GM12878 (cell line): ENCODE measurements around the gene XKRX. TPM values are rescaled to one million over a fixed set of nuclear protein-coding genes. Genes with fewer than 3 reads are reported as not detected.

Source experiments
- ATAC-seq: fragments of 200-7000 bp; cut with Tn5 transposase; 3 replicates; pipeline ENCODE4 v1.9.1; 2020; ENCODE audit warnings: mild to moderate bottlenecking, moderate library complexity
- BruUV-seq: library from RNA; stranded (reverse); fragments of 400-500 nt; replicated peaks from 2 replicates; lab custom pipeline; 2021; lab: Mats Ljungman, UMichigan
- CTCF ChIA-PET: fragments of 300-600 bp; sonication (Branson Sonifier 250); formaldehyde crosslinking; extraction: SDS; loops from one replicate; lab custom pipeline; 2021; ENCODE audit warnings: inconsistent platforms; lab: Yijun Ruan, JAX
- POLR2A ChIA-PET: fragments of 350-600 bp; formaldehyde crosslinking; extraction: SDS; loops from one replicate; lab custom pipeline; 2021; ENCODE audit warnings: inconsistent platforms; lab: Charles Lee
- RAD21 ChIA-PET: fragments of 300-600 bp; sonication (Branson Sonifier 250); formaldehyde crosslinking; loops from one replicate; lab custom pipeline; 2023; ENCODE audit warnings: antibody characterized with exemption; ENCODE audit not compliant: unreplicated experiment; lab: Charles Lee
- SMC1A ChIA-PET: fragments of 300-600 bp; sonication (Branson Sonifier 250); formaldehyde crosslinking; loops from one replicate; lab custom pipeline; 2023; ENCODE audit not compliant: unreplicated experiment, uncharacterized antibody; lab: Charles Lee
- DNase-seq: peaks from one replicate; pipeline ENCODE4 v3.0.0-alpha.2; 2011; ENCODE audit warnings: low read depth, low spot score
- FAIRE-seq: peaks from 3 replicates; lab custom pipeline; 2011; peaks lifted over from hg19 to GRCh38; lab: Jason Lieb, UNC
- H2AFZ ChIP-seq: 2 replicates; pipeline ENCODE4 v1.6.0; 2011; ENCODE audit warnings: low read depth, low read length, control low read depth; ENCODE audit not compliant: control insufficient read depth
- H3K27ac ChIP-seq: 2 replicates; pipeline ENCODE4 v1.5.1; 2011; ENCODE audit warnings: control low read depth; ENCODE audit not compliant: control insufficient read depth, insufficient read depth
- H3K27me3 ChIP-seq, 2 experiments: replicated peaks in 1 of 2; 2 replicates each; pipeline versions ENCODE4 v1.6.0 to v1.6.1; 2011; ENCODE audit warnings: low read length in 1 of 2; ENCODE audit not compliant: control insufficient read depth in 2 of 2, insufficient read depth in 2 of 2
- H3K36me3 ChIP-seq, 2 experiments: 2 replicates each; pipeline ENCODE4 v1.5.1; 2011; ENCODE audit warnings: low read length in 1 of 2; ENCODE audit not compliant: control insufficient read depth in 2 of 2, insufficient read depth in 2 of 2
- H3K4me1 ChIP-seq: 2 replicates; pipeline ENCODE4 v1.6.1; 2011; ENCODE audit warnings: mild to moderate bottlenecking, low read length, moderate library complexity, mixed read lengths; ENCODE audit not compliant: control insufficient read depth, insufficient read depth
- H3K4me2 ChIP-seq: 2 replicates; pipeline ENCODE4 v1.6.0; 2011; ENCODE audit warnings: control low read depth; ENCODE audit not compliant: control insufficient read depth, insufficient read depth
- H3K4me3 ChIP-seq: fragments of 200-600 bp; sonication (generic); 2 replicates; pipeline ENCODE4 v1.5.1; 2016
- H3K79me2 ChIP-seq: 2 replicates; pipeline ENCODE4 v1.6.0; 2011; ENCODE audit warnings: low read length; ENCODE audit not compliant: control insufficient read depth, insufficient read depth
- H3K9ac ChIP-seq: 2 replicates; pipeline ENCODE4 v1.8.0; 2011; ENCODE audit warnings: low read length, control low read depth, mixed read lengths; ENCODE audit not compliant: control insufficient read depth, insufficient read depth
- H3K9me3 ChIP-seq: replicated peaks from 3 replicates; pipeline ENCODE4 v1.5.1; 2011; ENCODE audit warnings: mild to moderate bottlenecking, low read length; ENCODE audit not compliant: control insufficient read depth, insufficient read depth
- H4K20me1 ChIP-seq: 2 replicates; pipeline ENCODE4 v1.6.0; 2011; ENCODE audit not compliant: control insufficient read depth, insufficient read depth
- BCL11A ChIP-seq: IDR thresholded peaks from 2 replicates; pipeline ENCODE4 v1.6.1; 2011; ENCODE audit warnings: low read depth, low read length
- BRCA1 ChIP-seq: IDR thresholded peaks from 2 replicates; pipeline ENCODE4 v1.6.1; 2011; ENCODE audit warnings: low read depth, low read length, improper control_type of control experiment
- GATAD2B ChIP-seq: fragments of 450-650 bp; conservative IDR thresholded peaks from 2 replicates; pipeline ENCODE4 v1.6.1; 2017; ENCODE audit warnings: low read depth, mild to moderate bottlenecking, moderate library complexity
- JUND ChIP-seq: IDR thresholded peaks from 2 replicates; pipeline ENCODE4 v1.6.1; 2012; ENCODE audit warnings: low read depth, mild to moderate bottlenecking, low read length, improper control_type of control experiment, moderate library complexity
- MEF2A ChIP-seq: IDR thresholded peaks from 2 replicates; pipeline ENCODE4 v1.6.1; 2011; ENCODE audit warnings: low read depth, mild to moderate bottlenecking, low read length, moderate library complexity; ENCODE audit not compliant: insufficient read depth
- MTA2 ChIP-seq: fragments of 450-650 bp; IDR thresholded peaks from 2 replicates; pipeline ENCODE4 v1.6.1; 2016; ENCODE audit warnings: low read depth, mild to moderate bottlenecking, moderate library complexity
- MYB ChIP-seq: fragments of 150-350 bp; IDR thresholded peaks from 2 replicates; pipeline ENCODE4 v1.6.1; 2014; ENCODE audit warnings: mild to moderate bottlenecking, low read depth, low read length, borderline replicate concordance
- PML ChIP-seq: IDR thresholded peaks from 2 replicates; pipeline ENCODE4 v1.6.1; 2012; ENCODE audit warnings: low read length, inconsistent platforms
- RCOR1 ChIP-seq: conservative IDR thresholded peaks from 2 replicates; pipeline ENCODE4 v1.6.1; 2012; ENCODE audit warnings: low read depth, low read length, improper control_type of control experiment
- SIX5 ChIP-seq: IDR thresholded peaks from 2 replicates; pipeline ENCODE4 v1.6.1; 2011; ENCODE audit warnings: mild to moderate bottlenecking, low read depth, low read length, moderate library complexity; ENCODE audit not compliant: severe bottlenecking
- SPI1 ChIP-seq: IDR thresholded peaks from 2 replicates; pipeline ENCODE4 v1.6.1; 2011; ENCODE audit warnings: low read depth, mild to moderate bottlenecking, low read length, moderate library complexity, borderline replicate concordance; ENCODE audit not compliant: insufficient read depth
- SRF ChIP-seq, 2 experiments: IDR thresholded peaks; 2 replicates each; pipeline ENCODE4 v1.6.1; 2011; ENCODE audit warnings: low read depth in 2 of 2, low read length in 2 of 2, mild to moderate bottlenecking in 1 of 2, moderate library complexity in 1 of 2
- SUZ12 ChIP-seq: fragments of 200-600 bp; sonication (generic); IDR thresholded peaks from one replicate; pipeline ENCODE4 v1.6.1; 2018; ENCODE audit warnings: antibody characterized with exemption, mild to moderate bottlenecking; ENCODE audit not compliant: unreplicated experiment
- ZNF24 ChIP-seq: fragments of 450-650 bp; IDR thresholded peaks from 2 replicates; pipeline ENCODE4 v1.6.1; 2017; ENCODE audit warnings: antibody characterized with exemption, mild to moderate bottlenecking
- WGBS: methylation state at CpG from one replicate; pipeline ENCODE4 v1.1.6; 2016; ENCODE audit warnings: low lambda C conversion rate; ENCODE audit not compliant: insufficient replicate concordance, insufficient coverage; ENCODE audit errors: missing lambda C conversion rate; 5-methylcytosine and 5-hydroxymethylcytosine counted together
- in situ Hi-C: fragments of 300-500 bp; cut with MboI; formaldehyde crosslinking; loops from 9 replicates; pipeline ENCODE4 v1.14.3; 2018; ENCODE audit warnings: mixed read lengths
- intact Hi-C: fragments of 100-400 bp; cut with micrococcal nuclease; formaldehyde crosslinking; loops from one replicate; pipeline ENCODE4 v1.14.2; 2022; ENCODE audit not compliant: unreplicated experiment
- polyA plus RNA-seq, 11 experiments: library from polyadenylated mRNA; depleted of rRNA in 4 of 11; unstranded in 6 of 11; stranded (reverse) in 5 of 11; fragments of >200 nt; fragmentation: Nextera tagmentation in 4 of 11; fragmentation: Illumina TruSeq in 1 of 11; extraction: Ambion mirVana in 4 of 11; extraction: Trizol in 1 of 11; gene quantifications; 1 replicate in 1 of 11; 2 replicates in 10 of 11; pipeline versions ENCODE4 v1.2.1 to v1.2.3, GENCODE V29; 2011 to 2016; ENCODE audit warnings: inconsistent platforms in 2 of 11, missing spikeins in 2 of 11, low read depth in 1 of 11
- total RNA-seq, 4 experiments: library from RNA; depleted of rRNA in 3 of 4; stranded (reverse); fragments of >200 nt in 3 of 4; fragmentation: Illumina TruSeq in 1 of 4; extraction: Trizol in 1 of 4; gene quantifications; 2 replicates each; pipeline versions ENCODE4 v1.2.1 to v1.2.3, GENCODE V29; 2013 to 2021
- TF ChIP-seq, protein P1 (sequence below): fragments of 450-650 bp; IDR thresholded peaks from 2 replicates; pipeline ENCODE4 v1.6.1; 2017; ENCODE audit warnings: borderline replicate concordance
- TF ChIP-seq, protein P2 (sequence below): fragments of 450-650 bp; formaldehyde crosslinking; IDR thresholded peaks from 2 replicates; pipeline ENCODE4 v1.4.0; 2022; ENCODE audit warnings: mild to moderate bottlenecking, moderate library complexity

XKRX gene
- total and polyA plus RNA-seq, 10 of the 15 experiments (the other 5 are each of a cell fraction or from before 2014, with no cell fraction given) = 0.07 to 0.30 (median 0.22) TPM; not detected in 4

DNA sequence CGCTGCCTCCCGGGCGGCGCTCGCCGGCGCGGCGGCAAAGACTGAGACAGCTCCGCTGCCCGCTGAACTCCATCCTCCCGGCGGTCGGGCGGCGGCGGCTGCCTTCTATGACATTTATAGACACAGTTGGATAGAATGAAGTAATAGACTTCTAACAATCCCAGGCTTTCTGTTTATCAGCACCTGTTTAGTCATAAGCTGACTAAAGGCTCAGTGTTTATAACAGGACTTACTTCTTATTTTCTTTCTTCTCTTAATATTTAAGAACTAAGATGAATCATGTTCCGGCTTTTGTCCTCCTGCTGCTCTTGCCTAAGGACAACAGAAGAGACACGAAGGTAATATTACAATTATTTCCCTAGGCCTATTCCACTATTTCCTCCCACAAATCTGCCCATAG lies 44.7 kb upstream of the XKRX start:
- H3K27ac ChIP-seq = no peak overlapping the region
- no peak overlapping the region for H2AFZ ChIP-seq
- in situ Hi-C loops (no loop called here), intact Hi-C loops (no loop called here)
- no peak for ATAC-seq
- SMC1A ChIA-PET = no interaction called here
- H3K4me3 ChIP-seq = no peak overlapping the region
- no TSS peak for BruUV-seq
- no peaks in the 10 kb centered on the region for H4K20me1 ChIP-seq
- CTCF ChIA-PET = no interaction called here
- POLR2A ChIA-PET = no interaction called here
- TF ChIP-seq ZNF24 = no peak
- TF ChIP-seq PML = no peak
- TF ChIP-seq BCL11A = no peak
- no peak for TF ChIP-seq SPI1
- no peak for TF ChIP-seq MYB
- RAD21 ChIA-PET = no interaction called here
- H3K9me3 ChIP-seq = no peaks in the 10 kb centered on the region
- no peak for FAIRE-seq
- no peaks in the 10 kb centered on the region for H3K79me2 ChIP-seq
- no peaks in the 10 kb centered on the region for H3K27me3 ChIP-seq
- H3K4me2 ChIP-seq = no peak overlapping the region
- no peak overlapping the region for H3K9ac ChIP-seq
- WGBS = 92% methylated on average over 10 of the region's 19 CpGs
- no peak for DNase-seq
- no peaks in the 10 kb centered on the region for H3K36me3 ChIP-seq
- H3K4me1 ChIP-seq = no peaks in the 10 kb centered on the region

DNA sequence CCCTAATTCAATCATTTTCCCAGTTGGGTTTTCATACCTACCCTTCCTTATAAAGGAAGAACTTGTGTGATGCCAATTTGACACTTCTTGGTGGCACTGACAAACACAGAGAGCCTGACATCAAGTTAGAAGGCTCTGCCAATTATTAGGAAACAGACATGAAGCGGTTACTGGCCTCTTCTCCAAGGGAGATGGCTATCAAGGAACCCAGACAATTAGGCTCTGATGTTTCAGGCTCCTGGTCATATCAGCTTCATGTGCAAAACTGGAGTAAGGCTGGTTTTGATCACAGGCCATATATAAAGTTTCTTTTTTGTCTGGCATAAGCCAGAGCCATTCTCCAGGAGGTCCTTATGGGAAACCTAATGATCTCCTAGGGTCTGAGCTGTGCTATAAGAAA lies 41.2 kb upstream of the XKRX start:
- FAIRE-seq = no peak
- SMC1A ChIA-PET = no interaction called here
- intact Hi-C loops = no loop called here

More for the DNA sequence above, 41.2 kb upstream of the XKRX start:
- WGBS = 0% methylated on average over 1 of the region's 1 CpG
- ChIA-PET RAD21 (no interaction called here), POLR2A (no interaction called here), CTCF (interaction anchor here (0.6 kb wide), 1 partner anchor 32 kb away, joined by 3 read pairs; no protein-coding TSS in a partner anchor)
- no peaks in the 10 kb centered on the region for H3K27me3 ChIP-seq
- H3K27ac ChIP-seq = no peak overlapping the region
- no peaks in the 10 kb centered on the region for H3K4me1 ChIP-seq
- no peaks in the 10 kb centered on the region for H3K9me3 ChIP-seq
- no peaks in the 10 kb centered on the region for H3K36me3 ChIP-seq
- H3K9ac ChIP-seq = no peak overlapping the region
- H3K4me3 ChIP-seq = no peak overlapping the region
- no peak for TF ChIP-seq MEF2A
- TF ChIP-seq SIX5 = no peak
- TF ChIP-seq, protein P1, sequence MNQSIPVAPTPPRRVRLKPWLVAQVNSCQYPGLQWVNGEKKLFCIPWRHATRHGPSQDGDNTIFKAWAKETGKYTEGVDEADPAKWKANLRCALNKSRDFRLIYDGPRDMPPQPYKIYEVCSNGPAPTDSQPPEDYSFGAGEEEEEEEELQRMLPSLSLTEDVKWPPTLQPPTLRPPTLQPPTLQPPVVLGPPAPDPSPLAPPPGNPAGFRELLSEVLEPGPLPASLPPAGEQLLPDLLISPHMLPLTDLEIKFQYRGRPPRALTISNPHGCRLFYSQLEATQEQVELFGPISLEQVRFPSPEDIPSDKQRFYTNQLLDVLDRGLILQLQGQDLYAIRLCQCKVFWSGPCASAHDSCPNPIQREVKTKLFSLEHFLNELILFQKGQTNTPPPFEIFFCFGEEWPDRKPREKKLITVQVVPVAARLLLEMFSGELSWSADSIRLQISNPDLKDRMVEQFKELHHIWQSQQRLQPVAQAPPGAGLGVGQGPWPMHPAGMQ = no peak
- TF ChIP-seq, protein P2, sequence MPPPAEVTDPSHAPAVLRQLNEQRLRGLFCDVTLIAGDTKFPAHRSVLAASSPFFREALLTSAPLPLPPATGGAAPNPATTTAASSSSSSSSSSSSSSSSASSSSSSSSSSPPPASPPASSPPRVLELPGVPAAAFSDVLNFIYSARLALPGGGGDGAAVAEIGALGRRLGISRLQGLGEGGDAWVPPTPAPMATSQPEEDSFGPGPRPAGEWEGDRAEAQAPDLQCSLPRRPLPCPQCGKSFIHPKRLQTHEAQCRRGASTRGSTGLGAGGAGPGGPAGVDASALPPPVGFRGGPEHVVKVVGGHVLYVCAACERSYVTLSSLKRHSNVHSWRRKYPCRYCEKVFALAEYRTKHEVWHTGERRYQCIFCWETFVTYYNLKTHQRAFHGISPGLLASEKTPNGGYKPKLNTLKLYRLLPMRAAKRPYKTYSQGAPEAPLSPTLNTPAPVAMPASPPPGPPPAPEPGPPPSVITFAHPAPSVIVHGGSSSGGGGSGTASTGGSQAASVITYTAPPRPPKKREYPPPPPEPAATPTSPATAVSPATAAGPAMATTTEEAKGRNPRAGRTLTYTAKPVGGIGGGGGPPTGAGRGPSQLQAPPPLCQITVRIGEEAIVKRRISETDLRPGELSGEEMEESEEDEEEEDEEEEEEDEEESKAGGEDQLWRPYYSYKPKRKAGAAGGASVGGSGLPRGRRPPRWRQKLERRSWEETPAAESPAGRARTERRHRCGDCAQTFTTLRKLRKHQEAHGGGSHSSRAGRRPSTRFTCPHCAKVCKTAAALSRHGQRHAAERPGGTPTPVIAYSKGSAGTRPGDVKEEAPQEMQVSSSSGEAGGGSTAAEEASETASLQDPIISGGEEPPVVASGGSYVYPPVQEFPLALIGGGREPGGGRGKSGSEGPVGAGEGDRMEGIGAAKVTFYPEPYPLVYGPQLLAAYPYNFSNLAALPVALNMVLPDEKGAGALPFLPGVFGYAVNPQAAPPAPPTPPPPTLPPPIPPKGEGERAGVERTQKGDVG (CRISPR knock-in tag) = no peak
- TF ChIP-seq GATAD2B = no peak
- TF ChIP-seq JUND = no peak
- TF ChIP-seq BRCA1 = no peak
- TF ChIP-seq RCOR1 = no peak
- no peak for TF ChIP-seq SRF (IDR thresholded peaks at IDR 0.05; ENCODE audit: low read depth in 2 of 2, low read length in 2 of 2)
- TF ChIP-seq SUZ12 = no peak
- no peak for TF ChIP-seq MTA2
- DNase-seq (no peak), ATAC-seq (no peak)
- no peak overlapping the region for H3K4me2 ChIP-seq
- no TSS peak for BruUV-seq
- in situ Hi-C loops = no loop called here
- H2AFZ ChIP-seq = no peak overlapping the region
- H4K20me1 ChIP-seq = no peaks in the 10 kb centered on the region
- no peaks in the 10 kb centered on the region for H3K79me2 ChIP-seq
